CD4-positive, alpha-beta T cell treated with Interleukin-2 at 100 ng/mL for 4 hours (primary cell): ENCODE measurements around the gene CTSA.

Source experiments
- DNase-seq: peaks from one replicate; pipeline ENCODE4 v3.0.0-alpha.2; 2020; ENCODE audit warnings: low spot score

The CTSA gene

GRCh38 chr20:45890985-45891983 is at the start of gene CTSA, which contains the start of gene NEURL2:
Gene CTSA (plus strand): TSS chr20:45891335. CDS start chr20:45891569, 234 bp downstream.
Gene NEURL2 (minus strand): TSS chr20:45891208. CDS start chr20:45890991, 217 bp downstream.
- DNase-seq: peak; percentile 81

GRCh38 chr20:45841407-45842129 is 49.6 kb upstream of the CTSA start:
- DNase-seq: no peak

GRCh38 chr20:45842169-45842812 is 48.8 kb upstream of the CTSA start:
- no peak for DNase-seq

DNA sequence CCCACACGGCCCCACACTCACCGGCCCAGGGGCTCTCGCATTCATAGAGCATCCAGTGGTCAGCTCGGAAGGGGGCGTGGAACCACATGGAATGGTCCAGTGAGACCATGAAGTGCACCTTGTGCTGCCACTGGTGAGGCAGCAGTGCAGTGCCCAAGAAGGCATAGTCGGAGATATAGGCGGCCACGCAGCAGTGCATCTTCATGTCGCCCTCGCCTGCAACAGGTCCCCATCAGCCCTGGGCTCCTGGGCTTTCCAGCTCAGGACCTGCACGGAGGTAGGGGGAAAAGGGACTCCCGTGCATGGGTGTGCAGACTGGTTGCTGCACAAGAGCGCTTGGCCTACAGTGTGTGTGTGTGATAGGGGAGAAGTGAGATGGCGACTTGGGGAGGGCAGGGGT is 47.6 kb upstream of the CTSA start:
- DNase-seq: no peak

GRCh38 chr20:45845452-45845851 is 45.7 kb upstream of the CTSA start:
- no peak for DNase-seq

- no peak for DNase-seq
Measured at GRCh38 chr20:45848421-45848820, 42.7 kb upstream of the CTSA start.

- no peak for DNase-seq
Measured at GRCh38 chr20:45848969-45849582, 42.1 kb upstream of the CTSA start.

- DNase-seq: no peak
Measured at GRCh38 chr20:45850238-45850637, 40.9 kb upstream of the CTSA start.

GRCh38 chr20:45850926-45851325 is 40.2 kb upstream of the CTSA start:
- no peak for DNase-seq

- DNase-seq: no peak
Measured at GRCh38 chr20:45851501-45851900, 39.6 kb upstream of the CTSA start.

DNA sequence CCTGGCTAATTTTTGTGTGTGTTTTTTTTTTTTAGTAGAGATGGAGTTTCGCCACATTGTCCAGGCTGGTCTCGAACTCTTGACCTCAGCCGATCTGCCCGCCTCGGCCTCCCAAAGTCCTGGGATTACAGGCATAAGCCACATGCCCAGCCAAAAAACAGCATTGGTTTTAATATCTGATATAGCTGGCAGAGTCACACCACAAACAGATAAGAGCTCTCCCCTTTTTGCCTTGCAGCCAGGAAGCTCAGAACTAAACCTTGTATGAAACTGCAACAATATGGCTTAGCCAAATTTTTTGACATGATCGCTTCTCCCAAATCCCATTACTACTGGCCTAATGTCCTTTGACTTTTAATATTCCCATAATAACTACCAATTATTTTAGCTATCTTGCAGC is 38.8 kb upstream of the CTSA start:
- no peak for DNase-seq

DNA sequence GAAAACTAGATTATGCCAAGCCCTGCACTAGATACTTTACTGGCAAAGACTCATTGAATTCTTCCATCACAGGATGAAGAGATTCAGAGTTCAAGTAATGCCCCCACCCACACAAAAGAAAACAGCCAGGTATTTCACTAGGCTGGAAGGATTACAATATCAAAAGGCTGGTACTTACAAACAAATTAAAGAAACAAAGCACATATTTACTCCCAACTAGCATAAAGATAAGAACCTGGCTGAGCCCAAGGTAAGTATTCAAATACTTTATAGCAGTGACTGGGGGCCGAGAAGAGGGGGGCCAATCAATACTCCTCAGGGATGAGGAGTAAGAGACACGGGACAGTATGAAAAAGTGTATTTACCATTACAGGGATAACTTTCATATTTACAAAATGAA is 37.7 kb upstream of the CTSA start:
- no peak for DNase-seq

DNA sequence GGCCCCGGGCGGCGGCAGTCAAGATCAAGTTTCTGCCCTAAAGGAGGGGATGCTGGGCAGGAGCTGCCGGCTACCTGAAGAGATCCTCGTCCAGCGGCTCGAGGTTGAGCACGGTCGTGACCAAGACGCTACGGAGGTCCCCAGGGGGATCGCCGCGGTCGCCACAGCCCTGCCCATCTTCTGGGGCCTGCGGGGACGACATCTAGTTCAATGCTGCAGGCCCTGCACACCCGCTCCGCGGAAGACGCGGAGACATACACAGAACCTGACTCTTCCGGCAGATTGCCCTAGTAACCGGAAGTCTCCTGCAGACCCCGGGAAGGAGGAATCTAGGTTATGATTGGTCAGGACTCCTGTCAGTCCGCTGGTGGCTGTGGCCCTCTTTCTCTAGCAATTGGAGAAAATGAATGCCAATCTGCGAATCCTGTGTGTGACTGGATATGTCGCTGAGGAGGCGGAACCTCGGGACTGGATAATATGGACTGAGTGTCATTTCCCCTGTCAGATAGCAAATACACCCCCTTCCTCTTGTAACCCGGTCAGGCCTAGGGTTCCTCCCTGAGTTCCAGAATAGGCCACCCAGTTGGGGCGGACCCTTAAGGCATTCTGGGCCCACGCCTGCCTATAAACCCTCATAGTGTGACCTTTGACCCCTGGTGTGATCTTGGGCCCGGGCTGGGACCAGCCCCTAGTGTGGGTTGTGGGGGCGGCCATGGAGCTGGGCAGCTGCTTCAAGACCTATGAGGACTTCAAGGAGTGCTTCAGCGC is 33.8 kb upstream of the CTSA start, which contains the start of the genes ACOT8 and ZSWIM3:
Gene ACOT8 (minus strand): TSS at position 279 of the 768 bp plus-strand sequence. CDS start 77 bp downstream, at position 202.
Gene ZSWIM3 (plus strand): TSS at position 501 of the 768 bp plus-strand sequence. CDS start 212 bp downstream, at position 713.
- peak; percentile 100 for DNase-seq

GRCh38 chr20:45857882-45858216 is 33.3 kb upstream of the CTSA start:
- no peak for DNase-seq

GRCh38 chr20:45859916-45860315 is 31.2 kb upstream of the CTSA start:
- DNase-seq: no peak

GRCh38 chr20:45860560-45861220 is 30.4 kb upstream of the CTSA start:
- no peak for DNase-seq

DNA sequence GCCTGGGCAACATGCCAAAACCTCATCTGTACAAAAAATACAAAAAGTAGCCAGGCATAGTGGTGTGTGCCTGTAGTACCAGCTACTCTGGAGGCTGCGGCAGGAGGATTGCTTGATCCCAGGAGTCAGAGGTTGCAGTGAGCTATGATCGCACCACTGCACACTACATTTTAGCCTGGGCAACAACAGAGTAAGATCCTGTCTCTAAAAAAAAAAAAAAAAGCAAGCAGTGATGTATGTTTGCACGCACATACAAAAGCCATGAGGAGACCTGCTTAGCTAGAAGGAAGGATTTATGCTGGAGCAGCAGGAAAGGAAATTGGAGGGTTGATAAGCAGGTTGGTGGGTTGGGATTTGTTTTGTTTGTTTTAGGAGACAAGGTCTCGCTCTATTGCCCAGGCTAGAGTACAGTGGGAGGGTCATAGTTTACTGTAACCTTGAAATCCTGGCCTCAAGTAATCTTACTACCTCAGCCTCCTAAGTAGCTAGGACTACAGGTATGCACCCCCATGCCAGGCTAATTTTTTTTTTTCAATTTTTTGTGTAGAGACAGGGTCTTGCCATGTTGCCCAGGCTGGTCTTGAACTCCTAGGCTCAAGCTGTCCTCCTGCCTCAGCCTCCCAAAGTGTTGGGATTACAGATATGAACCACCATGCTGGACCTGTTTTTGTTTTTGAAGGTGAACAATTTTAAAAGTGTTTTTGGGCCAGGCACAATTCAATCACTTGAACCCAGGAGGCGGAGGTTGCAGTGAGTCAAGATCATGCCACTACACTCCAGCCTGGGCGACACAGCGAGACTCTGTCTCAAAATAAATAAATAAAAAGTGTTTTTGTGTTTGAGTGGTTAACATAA is 29.7 kb upstream of the CTSA start:
- no peak for DNase-seq

GRCh38 chr20:45863543-45864470 is 27.3 kb upstream of the CTSA start:
- DNase-seq: no peak
